ENCODE results near the gene KLHDC3.

- TF ChIP-seq, protein P1, sequence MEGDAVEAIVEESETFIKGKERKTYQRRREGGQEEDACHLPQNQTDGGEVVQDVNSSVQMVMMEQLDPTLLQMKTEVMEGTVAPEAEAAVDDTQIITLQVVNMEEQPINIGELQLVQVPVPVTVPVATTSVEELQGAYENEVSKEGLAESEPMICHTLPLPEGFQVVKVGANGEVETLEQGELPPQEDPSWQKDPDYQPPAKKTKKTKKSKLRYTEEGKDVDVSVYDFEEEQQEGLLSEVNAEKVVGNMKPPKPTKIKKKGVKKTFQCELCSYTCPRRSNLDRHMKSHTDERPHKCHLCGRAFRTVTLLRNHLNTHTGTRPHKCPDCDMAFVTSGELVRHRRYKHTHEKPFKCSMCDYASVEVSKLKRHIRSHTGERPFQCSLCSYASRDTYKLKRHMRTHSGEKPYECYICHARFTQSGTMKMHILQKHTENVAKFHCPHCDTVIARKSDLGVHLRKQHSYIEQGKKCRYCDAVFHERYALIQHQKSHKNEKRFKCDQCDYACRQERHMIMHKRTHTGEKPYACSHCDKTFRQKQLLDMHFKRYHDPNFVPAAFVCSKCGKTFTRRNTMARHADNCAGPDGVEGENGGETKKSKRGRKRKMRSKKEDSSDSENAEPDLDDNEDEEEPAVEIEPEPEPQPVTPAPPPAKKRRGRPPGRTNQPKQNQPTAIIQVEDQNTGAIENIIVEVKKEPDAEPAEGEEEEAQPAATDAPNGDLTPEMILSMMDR (IDR thresholded peaks at IDR 0.05; ENCODE audit: low read length), result no peak
- no peak for TF ChIP-seq EZH2 (IDR thresholded peaks at IDR 0.05; ENCODE audit: borderline replicate concordance, low read length)
Observed at GRCh38 chr6:43013843-43014433, at the start of gene KLHDC3, which contains the start of gene MEA1.
